Diencephalon (tissue), 1 donor: ENCODE results near the gene ZNF765. TPM values are rescaled to one million over a fixed set of nuclear protein-coding genes. Genes with fewer than 3 reads are reported as not detected.

Source experiments
- small RNA-seq: library from RNA; depleted of rRNA; stranded (forward); fragments of <200 nt; gene quantifications from one replicate; pipeline ENCODE3, GENCODE V24; 2014
- total RNA-seq: library from RNA; depleted of rRNA; stranded (reverse); fragments of >200 nt; gene quantifications from one replicate; pipeline ENCODE4 v1.2.3, GENCODE V29; 2014

Gene ZNF765
- total RNA-seq: 27.0 TPM

GRCh38 chr19:53394974-53395839 lies at the start of gene ZNF765:
Gene ZNF765, plus strand, starts transcription at chr19:53395149. Its CDS starts 2,867 bp downstream, at chr19:53398016.

GRCh38 chr19:53365134-53365898 lies 29.6 kb upstream of the ZNF765 start, which contains the start of gene ZNF525:
Gene ZNF525, plus strand, starts transcription at chr19:53365705. Its CDS starts 6,577 bp downstream, at chr19:53372282.

GRCh38 chr19:53431399-53432087 lies 36.6 kb downstream of the ZNF765 start, which contains the start of gene ZNF761:
Gene ZNF761, plus strand, starts transcription at chr19:53431984. Its CDS starts 15,285 bp downstream, at chr19:53447269.

GRCh38 chr19:53467485-53468262 lies 72.7 kb downstream of the ZNF765 start, which contains the start of gene ZNF813:
Gene ZNF813, plus strand, starts transcription at chr19:53467733. Its CDS starts 16,090 bp downstream, at chr19:53483823.

Small RNA genes within 50 kb of the gene (small RNA-seq; reads per million reads assigned to genes)
- not detected for gene RPL39P36

Other genes with a start within 250 kb of the ZNF765 start
- gene ZNF347, start 236.1 kb upstream of the ZNF765 start, total RNA-seq: 21.0 TPM
- 5.5 TPM for gene ZNF665, start 201.8 kb upstream of the ZNF765 start, total RNA-seq
- 40.8 TPM for gene ZNF677, start 140.3 kb upstream of the ZNF765 start, total RNA-seq
- not detected for gene VN1R2, start 136.9 kb upstream of the ZNF765 start, total RNA-seq
- not detected for gene VN1R4, start 127.4 kb upstream of the ZNF765 start, total RNA-seq
- gene ZNF845, start 61.4 kb upstream of the ZNF765 start, total RNA-seq: 15.7 TPM
- 20.5 TPM for gene ZNF525, start 29.4 kb upstream of the ZNF765 start, total RNA-seq
- 12.9 TPM for gene ZNF761, start 36.8 kb downstream of the ZNF765 start, total RNA-seq
- gene ZNF813, start 72.6 kb downstream of the ZNF765 start, total RNA-seq: 5.5 TPM
- 20.3 TPM for gene ZNF331, start 143.0 kb downstream of the ZNF765 start, total RNA-seq
- gene DPRX, start 236.8 kb downstream of the ZNF765 start, total RNA-seq: not detected